ENCODE measurements around the gene PIKFYVE.

- TF ChIP-seq, protein P1, sequence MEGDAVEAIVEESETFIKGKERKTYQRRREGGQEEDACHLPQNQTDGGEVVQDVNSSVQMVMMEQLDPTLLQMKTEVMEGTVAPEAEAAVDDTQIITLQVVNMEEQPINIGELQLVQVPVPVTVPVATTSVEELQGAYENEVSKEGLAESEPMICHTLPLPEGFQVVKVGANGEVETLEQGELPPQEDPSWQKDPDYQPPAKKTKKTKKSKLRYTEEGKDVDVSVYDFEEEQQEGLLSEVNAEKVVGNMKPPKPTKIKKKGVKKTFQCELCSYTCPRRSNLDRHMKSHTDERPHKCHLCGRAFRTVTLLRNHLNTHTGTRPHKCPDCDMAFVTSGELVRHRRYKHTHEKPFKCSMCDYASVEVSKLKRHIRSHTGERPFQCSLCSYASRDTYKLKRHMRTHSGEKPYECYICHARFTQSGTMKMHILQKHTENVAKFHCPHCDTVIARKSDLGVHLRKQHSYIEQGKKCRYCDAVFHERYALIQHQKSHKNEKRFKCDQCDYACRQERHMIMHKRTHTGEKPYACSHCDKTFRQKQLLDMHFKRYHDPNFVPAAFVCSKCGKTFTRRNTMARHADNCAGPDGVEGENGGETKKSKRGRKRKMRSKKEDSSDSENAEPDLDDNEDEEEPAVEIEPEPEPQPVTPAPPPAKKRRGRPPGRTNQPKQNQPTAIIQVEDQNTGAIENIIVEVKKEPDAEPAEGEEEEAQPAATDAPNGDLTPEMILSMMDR (IDR thresholded peaks at IDR 0.05): no peak
- no peak for TF ChIP-seq POLR2A (IDR thresholded peaks at IDR 0.05)
These were observed 17.5 kb upstream of the PIKFYVE start for GRCh38 chr2:208248601-208249000.

Measured in heart left ventricle (tissue), 13 donors.